ENCODE measurements around the gene NEURL1.

- no peak for TF ChIP-seq CTCF (IDR thresholded peaks at IDR 0.05)
- TF ChIP-seq POLR2A (IDR thresholded peaks at IDR 0.05), result no peak
Measured at GRCh38 chr10:103622935-103623574, 129.6 kb downstream of the NEURL1 start.

All from Peyer's patch (tissue), 4 donors.